Fibroblast of villous mesenchyme (primary cell): Measurements from ENCODE around the gene PLEKHO2. TPM values are rescaled to one million over a fixed set of nuclear protein-coding genes. Genes with fewer than 3 reads are reported as not detected.
A peak's percentile ranks its signal among the peaks of the same experiment; 100 is the strongest.

ENCODE experiments used
- DNase-seq: peaks from one replicate; pipeline ENCODE4 v3.0.0-alpha.2; 2010; ENCODE audit warnings: low read depth
- H3K4me3 ChIP-seq: 2 replicates; pipeline ENCODE4 v1.5.1; 2011; ENCODE audit warnings: low read depth, mild to moderate bottlenecking, low read length
- total RNA-seq: library from RNA; depleted of rRNA; stranded (reverse); fragments of >200 nt; gene quantifications from 2 replicates; pipeline ENCODE4 v1.2.3, GENCODE V29; 2012
- TF ChIP-seq, protein P1 (sequence below): IDR thresholded peaks from 2 replicates; pipeline ENCODE4 v1.5.1; 2012; ENCODE audit warnings: low read depth, mild to moderate bottlenecking, low read length; ENCODE audit not compliant: insufficient read depth

Gene PLEKHO2
- total RNA-seq, 1 donor, result 48.8 TPM

DNA sequence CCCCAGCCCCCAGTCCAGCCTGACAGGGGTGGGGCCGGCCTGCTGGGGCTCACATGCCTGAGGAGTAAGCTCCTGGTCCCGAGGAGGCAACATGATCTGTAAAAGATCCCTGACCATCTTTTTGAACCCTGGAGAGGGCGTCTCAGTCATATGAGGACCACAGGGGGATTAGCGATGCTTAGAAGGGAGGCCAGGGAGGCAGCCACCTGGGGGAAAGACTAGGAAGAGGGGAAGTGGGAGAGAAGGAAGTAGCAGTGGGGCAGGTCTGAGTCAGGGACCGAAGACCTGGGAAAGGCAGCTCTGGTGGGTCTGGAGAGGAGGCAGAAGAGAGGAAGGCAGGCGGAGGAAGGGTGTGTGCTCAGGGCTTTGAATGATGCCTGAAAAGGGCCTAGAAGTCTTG, 35.2 kb upstream of the PLEKHO2 start:
- no peak for DNase-seq
- no peak overlapping the region for H3K4me3 ChIP-seq
- TF ChIP-seq, protein P1, sequence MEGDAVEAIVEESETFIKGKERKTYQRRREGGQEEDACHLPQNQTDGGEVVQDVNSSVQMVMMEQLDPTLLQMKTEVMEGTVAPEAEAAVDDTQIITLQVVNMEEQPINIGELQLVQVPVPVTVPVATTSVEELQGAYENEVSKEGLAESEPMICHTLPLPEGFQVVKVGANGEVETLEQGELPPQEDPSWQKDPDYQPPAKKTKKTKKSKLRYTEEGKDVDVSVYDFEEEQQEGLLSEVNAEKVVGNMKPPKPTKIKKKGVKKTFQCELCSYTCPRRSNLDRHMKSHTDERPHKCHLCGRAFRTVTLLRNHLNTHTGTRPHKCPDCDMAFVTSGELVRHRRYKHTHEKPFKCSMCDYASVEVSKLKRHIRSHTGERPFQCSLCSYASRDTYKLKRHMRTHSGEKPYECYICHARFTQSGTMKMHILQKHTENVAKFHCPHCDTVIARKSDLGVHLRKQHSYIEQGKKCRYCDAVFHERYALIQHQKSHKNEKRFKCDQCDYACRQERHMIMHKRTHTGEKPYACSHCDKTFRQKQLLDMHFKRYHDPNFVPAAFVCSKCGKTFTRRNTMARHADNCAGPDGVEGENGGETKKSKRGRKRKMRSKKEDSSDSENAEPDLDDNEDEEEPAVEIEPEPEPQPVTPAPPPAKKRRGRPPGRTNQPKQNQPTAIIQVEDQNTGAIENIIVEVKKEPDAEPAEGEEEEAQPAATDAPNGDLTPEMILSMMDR, result no peak

DNA sequence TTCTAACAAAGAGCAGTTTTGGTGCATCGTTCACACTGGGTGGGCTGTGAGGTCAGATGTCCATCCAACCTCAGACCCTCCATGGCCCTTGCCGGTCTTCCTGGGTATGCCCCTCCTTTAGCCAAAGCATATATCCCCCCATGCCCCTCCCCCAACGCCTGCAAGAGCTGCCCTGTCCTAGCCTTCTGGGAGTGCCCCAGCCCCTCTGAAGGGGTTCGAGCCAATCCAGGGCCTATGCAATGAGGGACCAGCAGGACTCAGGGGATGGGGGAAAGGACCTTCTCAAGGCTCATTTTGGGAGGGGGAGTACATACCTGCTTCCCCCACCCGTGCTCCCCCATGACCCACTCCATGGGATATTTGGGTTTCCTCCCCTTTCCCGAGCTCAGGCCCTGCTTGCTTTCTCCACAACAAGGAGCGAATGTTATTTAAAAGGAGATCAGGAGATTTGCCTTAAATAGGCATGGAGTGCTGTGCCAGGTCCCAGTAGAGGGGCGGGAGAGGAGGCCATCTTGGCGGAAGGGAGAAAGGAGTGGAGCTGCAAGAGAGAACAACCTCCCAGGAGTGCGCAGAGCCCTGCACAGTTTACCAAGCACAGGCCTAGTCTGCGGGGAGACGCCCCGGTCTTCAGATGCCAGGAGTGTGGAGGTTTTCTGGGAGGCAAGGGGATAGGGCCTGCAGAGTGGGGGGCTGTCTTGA, 34.5 kb upstream of the PLEKHO2 start:
- TF ChIP-seq, protein P1, result no peak
- H3K4me3 ChIP-seq, result no peak overlapping the region
- no peak for DNase-seq

DNA sequence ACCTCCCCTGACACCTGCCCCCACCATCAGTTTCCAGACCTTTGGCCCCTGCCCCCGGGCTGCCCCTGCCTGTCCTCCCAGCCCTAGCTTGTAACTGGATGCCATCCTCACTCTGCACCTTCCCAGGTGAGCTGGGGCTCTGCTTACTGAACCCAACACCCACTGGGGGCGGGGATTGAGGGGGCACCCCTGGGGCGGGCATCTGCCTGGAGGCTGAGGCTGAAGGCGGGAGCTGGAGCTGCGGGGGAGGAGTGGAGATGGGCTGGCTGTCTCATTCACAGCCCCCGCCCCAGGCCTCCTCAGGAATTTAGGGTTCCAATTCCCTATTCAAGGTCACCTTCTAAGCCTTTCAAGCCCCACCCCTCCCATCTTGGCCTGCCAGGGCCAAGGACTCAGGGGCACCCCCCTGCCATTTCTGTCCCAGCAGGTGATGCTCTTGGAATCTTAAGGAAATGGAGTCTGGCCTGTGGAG, 33.9 kb upstream of the PLEKHO2 start:
- DNase-seq, result no peak
- TF ChIP-seq, protein P1, result no peak
- no peak overlapping the region for H3K4me3 ChIP-seq

DNA sequence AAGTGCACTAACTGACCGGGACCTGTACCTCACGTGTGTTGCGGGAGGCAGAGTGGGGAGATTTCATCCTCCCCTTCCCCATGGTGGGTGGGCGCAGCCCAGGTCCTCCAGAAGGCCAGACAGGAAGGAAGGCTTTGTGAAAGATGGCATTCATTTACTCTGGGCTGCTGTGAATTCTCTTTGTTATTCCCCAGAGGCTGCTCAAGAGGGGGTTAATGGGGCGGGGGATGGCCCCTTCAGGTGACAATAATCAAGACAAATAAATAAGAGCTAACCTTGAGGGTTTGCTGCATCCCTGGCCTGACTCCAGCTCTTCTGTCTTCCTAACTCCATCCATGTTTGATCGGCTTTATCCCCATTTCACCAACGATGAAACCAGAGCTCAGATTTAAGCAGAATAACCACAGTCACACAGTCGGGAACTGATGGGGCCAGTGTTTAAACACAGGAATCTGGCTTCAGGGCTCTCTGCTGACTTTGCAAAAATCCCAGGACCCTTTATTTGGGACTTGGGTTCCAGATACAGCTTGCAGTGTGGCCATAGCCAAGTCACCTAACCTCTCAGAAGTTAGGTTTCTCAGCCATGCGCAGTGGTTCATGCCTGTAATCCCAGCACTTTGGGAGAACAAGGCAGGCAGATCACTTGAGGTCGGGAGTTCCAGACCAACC, 32.8 kb upstream of the PLEKHO2 start:
- DNase-seq, result no peak
- no peak overlapping the region for H3K4me3 ChIP-seq
- TF ChIP-seq, protein P1, result no peak

DNA sequence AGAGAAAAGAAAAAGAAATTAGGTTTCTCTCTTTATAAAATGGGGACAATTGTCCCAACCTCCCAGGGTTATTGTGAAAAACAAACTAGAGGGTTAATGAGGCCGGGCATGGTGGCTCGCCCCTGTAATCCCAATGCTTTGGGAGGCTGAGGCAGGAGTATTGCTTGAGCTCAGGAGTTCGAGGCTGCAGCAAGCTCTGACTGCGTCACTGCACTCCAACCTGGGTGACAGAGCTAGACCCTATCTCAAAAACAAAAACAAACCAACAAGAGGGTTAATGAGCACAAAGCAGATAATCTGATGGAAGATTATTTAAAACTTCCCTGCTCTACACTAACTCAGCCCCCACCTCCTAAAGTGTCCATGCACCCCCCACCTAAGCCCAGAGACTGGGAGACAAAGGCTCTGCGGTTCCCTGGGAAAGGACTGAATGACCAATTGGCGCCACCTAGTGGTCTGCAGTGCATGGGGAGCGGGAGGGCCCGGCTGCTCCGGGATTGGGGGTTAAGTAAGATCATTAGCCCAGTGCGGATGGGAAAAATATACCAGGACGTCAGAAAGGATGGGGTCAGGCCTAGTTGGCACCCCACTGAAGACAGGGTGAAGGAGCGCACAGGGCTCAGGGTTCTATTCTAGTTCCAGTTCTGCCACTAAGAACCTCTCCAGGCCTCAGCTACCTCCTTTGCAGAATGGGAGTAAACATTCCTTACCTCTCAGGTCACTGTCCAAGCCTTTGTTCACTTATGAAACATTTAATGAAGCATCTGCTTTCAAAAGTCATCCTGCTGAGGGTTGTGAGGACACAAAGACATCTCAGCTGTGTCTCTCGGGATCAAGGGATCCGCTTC, 31.8 kb upstream of the PLEKHO2 start:
- DNase-seq, result peak; percentile 75
- H3K4me3 ChIP-seq, result no peak overlapping the region
- TF ChIP-seq, protein P1, result peak; percentile 95

DNA sequence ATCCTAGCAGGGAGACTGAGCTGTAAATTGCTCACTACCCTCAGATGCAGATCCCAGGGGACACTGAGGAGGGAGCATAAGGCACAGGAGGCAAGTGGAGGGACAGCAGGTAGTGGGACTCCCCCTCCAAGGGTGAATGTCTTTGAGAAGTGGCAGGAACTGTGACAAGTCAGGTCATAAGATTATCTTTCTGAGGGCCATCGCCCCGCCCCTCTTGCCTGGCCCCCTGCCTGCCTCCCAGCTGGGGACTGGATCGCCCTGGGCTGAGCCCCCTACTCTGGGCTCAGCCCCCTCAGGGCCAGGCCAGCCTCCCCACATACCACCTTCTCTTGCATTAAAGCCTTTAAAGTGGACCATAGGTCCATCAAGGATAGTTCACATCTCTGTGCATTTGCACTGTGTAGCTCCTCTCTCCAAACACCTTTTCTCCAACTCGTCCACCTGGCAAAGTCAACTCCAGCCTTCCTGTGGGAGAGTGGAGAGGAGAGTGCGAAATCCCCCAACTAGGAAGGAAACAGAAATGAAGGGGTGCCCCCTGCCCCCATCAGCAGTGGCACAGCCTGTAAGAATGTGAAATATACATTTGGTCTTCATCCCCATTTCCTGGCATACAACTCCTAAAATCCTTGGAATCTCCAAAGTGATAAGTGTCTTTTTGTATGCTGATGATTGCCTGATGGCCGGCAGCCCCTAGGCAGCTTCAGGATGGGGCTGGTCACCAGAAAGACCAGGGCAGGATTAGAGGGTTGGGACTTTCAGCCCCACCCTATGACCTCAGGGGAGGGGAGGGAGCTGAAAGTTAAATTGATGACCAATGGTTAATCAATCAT, 31.0 kb upstream of the PLEKHO2 start:
- no peak overlapping the region for H3K4me3 ChIP-seq
- DNase-seq, result no peak
- TF ChIP-seq, protein P1, result no peak
